Endothelial cell of umbilical vein (primary cell): ENCODE data around the gene TTLL11. TPM values are rescaled to one million over a fixed set of nuclear protein-coding genes. Genes with fewer than 3 reads are reported as not detected.

Source experiments
- BruUV-seq: library from RNA; stranded (reverse); fragments of 400-500 nt; replicated peaks from 2 replicates; lab custom pipeline; 2021; lab: Mats Ljungman, UMichigan
- CTCF ChIA-PET: fragments of 300-600, 350-600 bp; sonication (Branson Sonifier 250); formaldehyde crosslinking; loops from one replicate; lab custom pipeline; 2021; ENCODE audit warnings: antibody characterized with exemption, inconsistent platforms; lab: Charles Lee
- POLR2A ChIA-PET: fragments of 300-600, 350-600 bp; sonication (Branson Sonifier 250); formaldehyde crosslinking; loops from one replicate; lab custom pipeline; 2021; ENCODE audit warnings: antibody characterized with exemption, inconsistent platforms; lab: Charles Lee
- DNase-seq: peaks from one replicate; pipeline ENCODE4 v3.0.0-alpha.2; 2011; ENCODE audit warnings: low read depth, low spot score
- FAIRE-seq: peaks from 2 replicates; lab custom pipeline; 2011; peaks lifted over from hg19 to GRCh38; lab: Jason Lieb, UNC
- H2AFZ ChIP-seq: 2 replicates; pipeline ENCODE4 v1.6.0; 2012; ENCODE audit warnings: low read depth, low read length, control low read depth, inconsistent platforms
- H3K27ac ChIP-seq: 2 replicates; pipeline ENCODE4 v1.5.1; 2011; ENCODE audit warnings: low read depth, mild to moderate bottlenecking, control low read depth, low read length, moderate library complexity; ENCODE audit not compliant: insufficient read depth
- H3K27me3 ChIP-seq, 2 experiments: 2 replicates each; pipeline versions ENCODE4 v1.6.0 to v1.6.1; 2011; ENCODE audit warnings: low read length in 2 of 2, mixed read lengths in 1 of 2; ENCODE audit not compliant: control insufficient read depth in 2 of 2, insufficient read depth in 2 of 2
- H3K36me3 ChIP-seq, 2 experiments: 2 replicates in 1 of 2; 3 replicates in 1 of 2; pipeline ENCODE4 v1.5.1; 2011; ENCODE audit warnings: low read length in 2 of 2, mild to moderate bottlenecking in 1 of 2, moderate library complexity in 1 of 2; ENCODE audit not compliant: control insufficient read depth in 2 of 2, insufficient read depth in 2 of 2; ENCODE audit errors: extremely low read depth in 1 of 2
- H3K4me1 ChIP-seq: 3 replicates; pipeline ENCODE4 v1.5.1; 2011; ENCODE audit warnings: mild to moderate bottlenecking, low read length; ENCODE audit not compliant: control insufficient read depth, insufficient read depth; ENCODE audit errors: extremely low read depth
- H3K4me2 ChIP-seq: 2 replicates; pipeline ENCODE4 v1.6.1; 2011; ENCODE audit warnings: low read length, control low read depth, mixed read lengths; ENCODE audit not compliant: insufficient read depth
- H3K4me3 ChIP-seq, 3 experiments: fragments of 200-600 bp in 1 of 3; sonication (generic), shearing (Covaris generic) in 1 of 3; replicated peaks in 1 of 3; 2 replicates each; pipeline ENCODE4 v1.5.1; 2011 to 2016; ENCODE audit warnings: control low read depth in 3 of 3, low read length in 3 of 3, mild to moderate bottlenecking in 2 of 3, inconsistent platforms in 1 of 3, low read depth in 1 of 3, moderate library complexity in 1 of 3; ENCODE audit not compliant: insufficient read depth in 1 of 3
- H3K79me2 ChIP-seq: 2 replicates; pipeline ENCODE4 v1.6.0; 2012; ENCODE audit warnings: low read length, inconsistent platforms; ENCODE audit not compliant: control insufficient read depth, insufficient read depth
- H3K9ac ChIP-seq: replicated peaks from 2 replicates; pipeline ENCODE3; 2011; ENCODE audit warnings: low read length, control low read depth; ENCODE audit not compliant: insufficient read depth; ENCODE audit errors: extremely low read depth
- H3K9me1 ChIP-seq: replicated peaks from 3 replicates; pipeline ENCODE4 v1.6.0; 2011; ENCODE audit warnings: mild to moderate bottlenecking, low read length; ENCODE audit not compliant: control insufficient read depth, insufficient read depth; ENCODE audit errors: extremely low read depth
- H3K9me3 ChIP-seq: replicated peaks from 2 replicates; pipeline ENCODE4 v1.5.1; 2012; ENCODE audit warnings: low read length, inconsistent platforms; ENCODE audit not compliant: control insufficient read depth, insufficient read depth
- H4K20me1 ChIP-seq: replicated peaks from 2 replicates; pipeline ENCODE3; 2011; ENCODE audit warnings: mild to moderate bottlenecking, low read length; ENCODE audit not compliant: control insufficient read depth, insufficient read depth; ENCODE audit errors: extremely low read depth
- EZH2 ChIP-seq: IDR thresholded peaks from 2 replicates; pipeline ENCODE4 v1.6.1; 2012; ENCODE audit warnings: borderline replicate concordance, low read depth, mild to moderate bottlenecking, moderate library complexity, low read length, inconsistent platforms; ENCODE audit not compliant: severe bottlenecking
- FOS ChIP-seq: IDR thresholded peaks from 2 replicates; pipeline ENCODE4 v1.6.1; 2011; ENCODE audit warnings: mild to moderate bottlenecking, low read length, moderate library complexity, borderline replicate concordance; ENCODE audit not compliant: insufficient read depth
- GATA2 ChIP-seq: IDR thresholded peaks from 2 replicates; pipeline ENCODE4 v1.7.0; 2011; ENCODE audit warnings: low read depth, mild to moderate bottlenecking, moderate library complexity, mixed read lengths, low read length; ENCODE audit not compliant: insufficient read length, insufficient read depth
- JUN ChIP-seq: IDR thresholded peaks from 2 replicates; pipeline ENCODE4 v1.6.1; 2011; ENCODE audit warnings: borderline replicate concordance, low read depth; ENCODE audit not compliant: insufficient read length, insufficient read depth
- MYC ChIP-seq: IDR thresholded peaks from one replicate; pipeline ENCODE4 v1.6.1; 2011; ENCODE audit warnings: mild to moderate bottlenecking, low read depth, low read length
- POLR2A ChIP-seq: IDR thresholded peaks from 2 replicates; pipeline ENCODE4 v1.6.1; 2012; ENCODE audit warnings: low read depth, mild to moderate bottlenecking, control low read depth, low read length
- POLR2AphosphoS5 ChIP-seq: IDR thresholded peaks from 2 replicates; pipeline ENCODE4 v1.6.1; 2012; ENCODE audit warnings: low read depth, mild to moderate bottlenecking, control low read depth, low read length, moderate library complexity; ENCODE audit not compliant: insufficient read depth
- dilution Hi-C: fragments of 300-500 bp; cut with MboI; formaldehyde crosslinking; loops from one replicate; pipeline ENCODE4 v1.15.0; 2019; ENCODE audit warnings: low sequenced_read_pairs; ENCODE audit not compliant: extremely low pct_ligation_motif_present
- intact Hi-C: fragments of 100-400 bp; cut with micrococcal nuclease; formaldehyde crosslinking; loops from one replicate; pipeline ENCODE4 v1.10.0; 2022
- polyA plus RNA-seq, 4 experiments: library from polyadenylated mRNA; depleted of rRNA in 3 of 4; stranded (reverse) in 3 of 4; unstranded in 1 of 4; fragments of >200 nt; gene quantifications; 2 replicates each; pipeline versions ENCODE4 v1.2.1 to v1.2.3, GENCODE V29; 2011 to 2012; ENCODE audit warnings: missing spikeins in 1 of 4
- total RNA-seq: library from RNA; stranded (reverse); gene quantifications from 2 replicates; pipeline ENCODE4 v1.2.3, GENCODE V29; 2021
- TF ChIP-seq, protein P1 (sequence below): IDR thresholded peaks from 2 replicates; pipeline ENCODE4 v1.6.1; 2011; ENCODE audit not compliant: insufficient read depth, insufficient read length
- TF ChIP-seq, protein P2 (sequence below), 2 donors: IDR thresholded peaks; 1 replicate in 1 of 2; 2 replicates in 1 of 2; pipeline ENCODE4 v1.5.1; 2011; ENCODE audit warnings: low read length in 2 of 2, mild to moderate bottlenecking in 2 of 2, moderate library complexity in 2 of 2, control low read depth in 1 of 2, inconsistent platforms in 1 of 2, low read depth in 1 of 2; ENCODE audit not compliant: insufficient read depth in 1 of 2; ENCODE audit errors: extremely low read depth in 1 of 2

The TTLL11 gene
- total and polyA plus RNA-seq, 2 donors (not counting 3 experiments of a cell fraction or from before 2014, with no cell fraction given): 4.9 to 5.1 TPM

DNA sequence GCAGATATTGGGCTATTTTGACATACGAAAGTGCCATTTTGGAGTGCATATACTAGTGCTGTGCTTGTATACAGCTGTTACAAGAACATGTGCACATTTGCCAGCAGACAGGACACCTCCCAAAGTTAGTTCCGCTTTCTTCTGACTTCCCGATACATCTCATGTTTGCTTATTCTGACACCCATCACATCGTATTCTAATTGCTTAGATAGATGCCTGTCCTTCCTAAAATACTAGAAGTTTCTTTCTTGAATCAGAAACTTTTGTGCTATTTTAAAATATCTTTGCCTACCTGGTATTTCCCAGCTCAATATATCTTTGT, 177.8 kb downstream of the TTLL11 start:
- peaks cover 20% of the 10 kb centered on the region for H3K4me1 ChIP-seq
- H3K27ac ChIP-seq: peak overlapping the region; percentile 0
- peak overlapping the region; percentile 17 for H3K9ac ChIP-seq
- no peaks in the 10 kb centered on the region for H3K9me3 ChIP-seq
- no peaks in the 10 kb centered on the region for H3K9me1 ChIP-seq
- no peak for TF ChIP-seq GATA2
- TF ChIP-seq, protein P1, sequence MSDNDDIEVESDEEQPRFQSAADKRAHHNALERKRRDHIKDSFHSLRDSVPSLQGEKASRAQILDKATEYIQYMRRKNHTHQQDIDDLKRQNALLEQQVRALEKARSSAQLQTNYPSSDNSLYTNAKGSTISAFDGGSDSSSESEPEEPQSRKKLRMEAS: no peak
- no peak for TF ChIP-seq POLR2AphosphoS5
- TF ChIP-seq JUN: no peak
- TF ChIP-seq FOS: no peak
- no peak for TF ChIP-seq EZH2
- TF ChIP-seq MYC: no peak
- TF ChIP-seq POLR2A: no peak
- TF ChIP-seq, protein P2, sequence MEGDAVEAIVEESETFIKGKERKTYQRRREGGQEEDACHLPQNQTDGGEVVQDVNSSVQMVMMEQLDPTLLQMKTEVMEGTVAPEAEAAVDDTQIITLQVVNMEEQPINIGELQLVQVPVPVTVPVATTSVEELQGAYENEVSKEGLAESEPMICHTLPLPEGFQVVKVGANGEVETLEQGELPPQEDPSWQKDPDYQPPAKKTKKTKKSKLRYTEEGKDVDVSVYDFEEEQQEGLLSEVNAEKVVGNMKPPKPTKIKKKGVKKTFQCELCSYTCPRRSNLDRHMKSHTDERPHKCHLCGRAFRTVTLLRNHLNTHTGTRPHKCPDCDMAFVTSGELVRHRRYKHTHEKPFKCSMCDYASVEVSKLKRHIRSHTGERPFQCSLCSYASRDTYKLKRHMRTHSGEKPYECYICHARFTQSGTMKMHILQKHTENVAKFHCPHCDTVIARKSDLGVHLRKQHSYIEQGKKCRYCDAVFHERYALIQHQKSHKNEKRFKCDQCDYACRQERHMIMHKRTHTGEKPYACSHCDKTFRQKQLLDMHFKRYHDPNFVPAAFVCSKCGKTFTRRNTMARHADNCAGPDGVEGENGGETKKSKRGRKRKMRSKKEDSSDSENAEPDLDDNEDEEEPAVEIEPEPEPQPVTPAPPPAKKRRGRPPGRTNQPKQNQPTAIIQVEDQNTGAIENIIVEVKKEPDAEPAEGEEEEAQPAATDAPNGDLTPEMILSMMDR (IDR thresholded peaks at IDR 0.05; ENCODE audit: extremely low read depth in 1 of 2, insufficient read depth in 1 of 2, low read depth in 1 of 2, low read length in 2 of 2): no peak
- H3K79me2 ChIP-seq: no peaks in the 10 kb centered on the region
- H3K4me3 ChIP-seq: no peak overlapping the region
- DNase-seq (no peak), FAIRE-seq (no peak)
- BruUV-seq: no TSS peak
- H4K20me1 ChIP-seq: no peaks in the 10 kb centered on the region
- ChIA-PET POLR2A (no interaction called here), CTCF (no interaction called here)
- dilution Hi-C loops (no loop called here), intact Hi-C loops (no loop called here)
- H3K36me3 ChIP-seq: no peaks in the 10 kb centered on the region
- H3K4me2 ChIP-seq: no peak overlapping the region
- H3K27me3 ChIP-seq: no peaks in the 10 kb centered on the region
- H2AFZ ChIP-seq: no peak overlapping the region
